SK-N-SH treated with all-trans-retinoic acid at 6 μM for 48 hours (cell line): Measurements from ENCODE around the gene CSNK1G3.

ENCODE experiments used
- ATAC-seq: fragments of 200-7000 bp; cut with Tn5 transposase; 3 replicates; pipeline ENCODE4 v1.9.1; 2020; ENCODE audit warnings: mild to moderate bottlenecking, moderate library complexity
- ARNTL ChIP-seq: fragments of 450-650 bp; formaldehyde crosslinking; IDR thresholded peaks from 2 replicates; pipeline ENCODE4 v1.5.0; 2020; ENCODE audit warnings: low read depth, mild to moderate bottlenecking, moderate library complexity, borderline replicate concordance
- BACH2 ChIP-seq: fragments of 250-450 bp; sonication (Bioruptor Pico); IDR thresholded peaks from 2 replicates; pipeline ENCODE4 v1.9.0; 2021; ENCODE audit warnings: mild to moderate bottlenecking, borderline replicate concordance
- CREB5 ChIP-seq: fragments of 250-450 bp; sonication (Bioruptor Pico); IDR thresholded peaks from 2 replicates; pipeline ENCODE4 v1.5.1; 2020; ENCODE audit warnings: low read depth, mild to moderate bottlenecking, moderate library complexity
- CSDC2 ChIP-seq: fragments of 250-450 bp; sonication (Bioruptor Pico); IDR thresholded peaks from 2 replicates; pipeline ENCODE4 v1.5.0; 2020; ENCODE audit warnings: mild to moderate bottlenecking, moderate library complexity
- CSRNP3 ChIP-seq: fragments of 250-450 bp; sonication (Bioruptor Pico); IDR thresholded peaks from 2 replicates; pipeline ENCODE4 v1.5.1; 2021; ENCODE audit warnings: mild to moderate bottlenecking, moderate library complexity
- ESRRG ChIP-seq: fragments of 250-450 bp; sonication (Bioruptor Pico); IDR thresholded peaks from 2 replicates; pipeline ENCODE4 v1.6.1; 2021; ENCODE audit warnings: mild to moderate bottlenecking
- ISL1 ChIP-seq: fragments of 250-450 bp; sonication (Bioruptor Pico); IDR thresholded peaks from 2 replicates; pipeline ENCODE4 v2.1.2; 2022; ENCODE audit warnings: mild to moderate bottlenecking, moderate library complexity
- OSR1 ChIP-seq: fragments of 250-450 bp; sonication (Bioruptor Pico); IDR thresholded peaks from 2 replicates; pipeline ENCODE4 v1.8.0; 2022; ENCODE audit warnings: moderate library complexity, mild to moderate bottlenecking, inconsistent platforms
- POU6F1 ChIP-seq: fragments of 250-450 bp; sonication (Bioruptor Pico); IDR thresholded peaks from 2 replicates; pipeline ENCODE4 v1.8.0; 2021; ENCODE audit warnings: low read depth, mild to moderate bottlenecking, moderate library complexity, borderline replicate concordance
- RARB ChIP-seq: fragments of 250-450 bp; sonication (Bioruptor Pico); IDR thresholded peaks from 2 replicates; pipeline ENCODE4 v1.8.0; 2021; ENCODE audit warnings: mild to moderate bottlenecking, moderate library complexity
- SNAI2 ChIP-seq: fragments of 250-450 bp; sonication (Bioruptor Pico); IDR thresholded peaks from 2 replicates; pipeline ENCODE4 v1.5.0; 2020; ENCODE audit warnings: mild to moderate bottlenecking, moderate library complexity
- TCF4 ChIP-seq: fragments of 250-450 bp; sonication (Bioruptor Pico); IDR thresholded peaks from 2 replicates; pipeline ENCODE4 v1.8.0; 2021; ENCODE audit warnings: mild to moderate bottlenecking, moderate library complexity, borderline replicate concordance
- TOX ChIP-seq: fragments of 250-450 bp; sonication (Bioruptor Pico); IDR thresholded peaks from 2 replicates; pipeline ENCODE4 v1.8.0; 2021; ENCODE audit warnings: mild to moderate bottlenecking, moderate library complexity, borderline replicate concordance
- ZC3H10 ChIP-seq: fragments of 250-450 bp; sonication (Bioruptor Pico); IDR thresholded peaks from 2 replicates; pipeline ENCODE4 v1.5.1; 2021; ENCODE audit warnings: mild to moderate bottlenecking, moderate library complexity
- ZFP3 ChIP-seq: fragments of 250-450 bp; sonication (Bioruptor Pico); IDR thresholded peaks from 2 replicates; pipeline ENCODE4 v1.5.0; 2020; ENCODE audit warnings: mild to moderate bottlenecking, moderate library complexity
- ZFP30 ChIP-seq: fragments of 450-650 bp; formaldehyde crosslinking; IDR thresholded peaks from 2 replicates; pipeline ENCODE4 v1.5.0; 2022; ENCODE audit warnings: mild to moderate bottlenecking, moderate library complexity
- ZNF565 ChIP-seq: fragments of 450-650 bp; formaldehyde crosslinking; conservative IDR thresholded peaks from 2 replicates; pipeline ENCODE4 v1.5.0; 2020; ENCODE audit warnings: low read depth, mild to moderate bottlenecking, moderate library complexity
- ZNF70 ChIP-seq: fragments of 450-650 bp; formaldehyde crosslinking; IDR thresholded peaks from 2 replicates; pipeline ENCODE4 v1.5.0; 2020; ENCODE audit warnings: mild to moderate bottlenecking, moderate library complexity
- ZNF8 ChIP-seq: fragments of 450-650 bp; formaldehyde crosslinking; IDR thresholded peaks from 2 replicates; pipeline ENCODE4 v1.5.0; 2020; ENCODE audit warnings: mild to moderate bottlenecking, moderate library complexity

Gene CSNK1G3

GRCh38 chr5:123599171-123599570 is 87.2 kb downstream of the CSNK1G3 start:
- no peak for ATAC-seq
- no peak for TF ChIP-seq ZNF8 (CRISPR knock-in tag)
- TF ChIP-seq CSDC2 (CRISPR knock-in tag), result no peak
- no peak for TF ChIP-seq CREB5 (CRISPR knock-in tag)

- no peak for ATAC-seq
Measured at GRCh38 chr5:123601610-123602009, 89.6 kb downstream of the CSNK1G3 start.

GRCh38 chr5:123605822-123606221 is 93.8 kb downstream of the CSNK1G3 start:
- ATAC-seq, result no peak

More at GRCh38 chr5:123601610-123602009, 89.6 kb downstream of the CSNK1G3 start:
- TF ChIP-seq ARNTL (no peak), CSDC2 (CRISPR knock-in tag) (no peak), POU6F1 (CRISPR knock-in tag) (no peak), CREB5 (CRISPR knock-in tag) (no peak), ZC3H10 (CRISPR knock-in tag) (no peak), ISL1 (CRISPR knock-in tag) (no peak), ZNF70 (CRISPR knock-in tag) (no peak), RARB (CRISPR knock-in tag) (no peak), ESRRG (CRISPR knock-in tag) (no peak), ZNF8 (CRISPR knock-in tag) (no peak), TCF4 (CRISPR knock-in tag) (no peak), TOX (CRISPR knock-in tag) (no peak), ZFP30 (CRISPR knock-in tag) (no peak), OSR1 (no peak), CSRNP3 (CRISPR knock-in tag) (no peak)

More at GRCh38 chr5:123605822-123606221, 93.8 kb downstream of the CSNK1G3 start:
- no peak for TF ChIP-seq ESRRG (CRISPR knock-in tag)
- TF ChIP-seq ZFP3 (CRISPR knock-in tag), result no peak
- no peak for TF ChIP-seq CREB5 (CRISPR knock-in tag)
- TF ChIP-seq OSR1, result no peak
- no peak for TF ChIP-seq SNAI2 (CRISPR knock-in tag)
- TF ChIP-seq POU6F1 (CRISPR knock-in tag), result no peak
- no peak for TF ChIP-seq TCF4 (CRISPR knock-in tag)
- no peak for TF ChIP-seq ARNTL
- no peak for TF ChIP-seq ZNF565 (CRISPR knock-in tag)
- TF ChIP-seq BACH2 (CRISPR knock-in tag), result no peak
- no peak for TF ChIP-seq RARB (CRISPR knock-in tag)
